Epithelial cell of esophagus (primary cell): ENCODE measurements around the gene CPZ.

ENCODE experiments used
- DNase-seq: peaks from one replicate; pipeline ENCODE4 v3.0.0; 2010; ENCODE audit warnings: low read depth
- H3K4me3 ChIP-seq: 2 replicates; pipeline ENCODE4 v1.5.1; 2011; ENCODE audit warnings: mild to moderate bottlenecking, low read length, control low read depth
- TF ChIP-seq, protein P1 (sequence below): IDR thresholded peaks from 2 replicates; pipeline ENCODE4 v1.5.1; 2011; ENCODE audit warnings: low read depth, mild to moderate bottlenecking, low read length, control low read depth, inconsistent platforms; ENCODE audit not compliant: insufficient read depth; ENCODE audit errors: missing control alignments

Gene CPZ

GRCh38 chr4:8560265-8561047, 32.1 kb upstream of the CPZ start:
- DNase-seq: peak; percentile 27
- TF ChIP-seq, protein P1, sequence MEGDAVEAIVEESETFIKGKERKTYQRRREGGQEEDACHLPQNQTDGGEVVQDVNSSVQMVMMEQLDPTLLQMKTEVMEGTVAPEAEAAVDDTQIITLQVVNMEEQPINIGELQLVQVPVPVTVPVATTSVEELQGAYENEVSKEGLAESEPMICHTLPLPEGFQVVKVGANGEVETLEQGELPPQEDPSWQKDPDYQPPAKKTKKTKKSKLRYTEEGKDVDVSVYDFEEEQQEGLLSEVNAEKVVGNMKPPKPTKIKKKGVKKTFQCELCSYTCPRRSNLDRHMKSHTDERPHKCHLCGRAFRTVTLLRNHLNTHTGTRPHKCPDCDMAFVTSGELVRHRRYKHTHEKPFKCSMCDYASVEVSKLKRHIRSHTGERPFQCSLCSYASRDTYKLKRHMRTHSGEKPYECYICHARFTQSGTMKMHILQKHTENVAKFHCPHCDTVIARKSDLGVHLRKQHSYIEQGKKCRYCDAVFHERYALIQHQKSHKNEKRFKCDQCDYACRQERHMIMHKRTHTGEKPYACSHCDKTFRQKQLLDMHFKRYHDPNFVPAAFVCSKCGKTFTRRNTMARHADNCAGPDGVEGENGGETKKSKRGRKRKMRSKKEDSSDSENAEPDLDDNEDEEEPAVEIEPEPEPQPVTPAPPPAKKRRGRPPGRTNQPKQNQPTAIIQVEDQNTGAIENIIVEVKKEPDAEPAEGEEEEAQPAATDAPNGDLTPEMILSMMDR: no peak
- H3K4me3 ChIP-seq: no peak overlapping the region

DNA sequence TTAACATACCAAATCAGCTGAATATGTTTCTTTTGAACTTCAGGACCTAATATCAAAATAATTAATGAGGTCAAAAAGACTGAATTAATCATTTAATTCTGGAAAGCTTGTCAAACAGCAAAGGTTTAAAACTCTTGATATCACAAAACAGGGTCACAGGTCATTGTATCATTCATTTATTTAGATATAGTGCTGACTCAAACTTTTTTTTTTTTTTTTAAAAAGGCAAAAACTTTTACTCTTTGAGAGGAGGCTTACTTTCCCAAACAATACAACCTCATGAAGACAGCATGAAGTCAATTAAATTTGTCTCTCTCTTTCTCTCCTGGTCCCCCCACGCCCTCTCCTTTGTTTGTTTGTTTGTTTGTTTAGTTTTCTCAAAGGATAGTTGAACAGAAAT, 28.0 kb upstream of the CPZ start:
- TF ChIP-seq, protein P1: no peak
- H3K4me3 ChIP-seq: no peak overlapping the region
- DNase-seq: no peak

GRCh38 chr4:8568068-8568668, 24.4 kb upstream of the CPZ start:
- TF ChIP-seq, protein P1: no peak
- DNase-seq: no peak
- no peak overlapping the region for H3K4me3 ChIP-seq

DNA sequence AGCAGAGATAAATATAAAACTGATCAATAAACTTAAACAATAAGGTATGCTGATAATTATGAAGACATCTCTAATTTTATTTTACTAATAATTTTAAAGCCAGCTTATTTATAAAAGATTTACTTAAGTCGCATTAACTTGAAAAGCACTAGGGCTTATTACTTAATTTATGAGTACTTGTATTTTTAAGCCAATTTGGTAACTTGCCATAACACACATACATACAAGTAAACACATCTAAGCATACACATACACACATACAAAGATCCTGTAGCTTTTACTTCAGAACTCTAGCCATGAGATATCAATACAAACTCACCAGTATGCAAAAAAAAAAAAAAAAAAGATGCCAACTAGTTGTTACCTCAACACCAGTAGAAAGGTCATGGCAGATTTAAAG, 22.4 kb upstream of the CPZ start:
- TF ChIP-seq, protein P1: no peak
- H3K4me3 ChIP-seq: no peak overlapping the region
- DNase-seq: no peak

DNA sequence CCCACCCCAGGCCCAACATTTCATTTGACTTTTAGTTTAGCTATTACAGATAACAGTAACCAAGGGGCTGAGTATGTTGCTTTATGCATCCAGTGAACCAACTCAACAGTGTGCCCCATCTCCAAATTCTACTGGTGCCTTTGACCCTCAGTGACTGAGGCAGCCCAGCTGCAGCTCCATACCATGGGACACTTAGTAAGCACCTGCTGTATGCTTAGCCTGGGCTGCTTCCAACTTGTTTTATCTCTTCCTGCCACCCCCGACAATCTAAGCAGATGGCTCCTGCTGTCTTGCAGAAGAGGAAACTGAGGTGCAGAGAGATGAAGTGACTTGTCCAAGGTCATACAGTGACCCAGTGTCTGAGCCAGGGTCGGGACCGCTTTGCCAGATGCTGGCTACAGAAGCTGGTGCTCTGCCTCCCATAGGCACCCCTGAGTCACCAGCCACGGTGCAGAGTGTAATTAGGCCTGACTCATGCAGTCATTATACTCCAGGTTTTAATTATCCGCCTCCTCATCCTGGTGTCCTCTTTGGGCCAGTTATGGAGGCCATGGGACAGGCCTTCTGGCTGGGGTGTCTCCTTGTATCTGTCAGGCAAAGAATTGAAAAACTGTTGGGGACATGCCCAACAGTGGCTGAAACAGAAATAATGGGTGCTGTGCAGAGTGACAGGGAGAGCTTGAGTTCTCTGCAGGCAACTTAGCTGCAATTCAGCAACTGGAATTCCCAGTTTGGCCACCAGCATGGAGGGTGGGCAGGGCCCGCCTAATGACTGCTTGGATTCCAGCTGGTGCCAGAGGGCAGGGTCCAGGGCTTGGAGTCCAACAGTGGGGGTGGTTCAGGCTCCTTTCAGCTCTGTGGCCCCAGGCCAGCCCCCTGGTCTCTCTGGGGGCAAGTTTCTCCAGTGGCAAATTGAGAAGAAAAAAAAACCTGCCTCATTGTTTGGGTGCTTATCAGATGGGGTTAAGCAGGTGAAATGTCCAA, 20.6 kb upstream of the CPZ start:
- H3K4me3 ChIP-seq: no peak overlapping the region
- DNase-seq: peak; percentile 9
- TF ChIP-seq, protein P1: no peak

DNA sequence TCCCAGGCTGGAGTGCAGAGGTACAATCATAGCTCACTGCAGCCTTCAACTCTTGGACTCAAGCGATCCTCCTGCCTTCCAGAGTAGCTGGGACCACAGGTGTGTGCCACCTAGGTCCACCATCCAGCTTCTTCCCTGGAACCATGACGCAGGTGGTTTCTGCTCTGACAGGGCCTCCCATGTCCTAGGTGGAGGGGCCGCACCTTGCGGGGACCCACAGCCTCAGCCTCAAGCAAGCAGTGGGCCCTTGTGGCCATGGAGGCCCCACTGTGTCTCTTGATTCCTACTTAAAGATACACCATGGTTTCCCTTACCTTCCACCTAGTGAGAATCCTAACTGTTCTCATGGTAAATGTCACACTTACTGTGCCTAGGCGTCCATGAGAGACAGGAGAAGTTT, 19.3 kb upstream of the CPZ start:
- no peak overlapping the region for H3K4me3 ChIP-seq
- no peak for DNase-seq
- TF ChIP-seq, protein P1: no peak
